Lower leg skin (tissue), 3 donors: ENCODE data around the gene RFXANK.

Source experiments
- CTCF ChIP-seq, 3 donors: fragments of 450-650 bp; IDR thresholded peaks; one replicate each; pipeline ENCODE4 v1.5.1; 2016; ENCODE audit warnings: antibody characterized with exemption in 3 of 3, mild to moderate bottlenecking in 3 of 3, moderate library complexity in 2 of 3
- POLR2A ChIP-seq, 2 donors: fragments of 450-650 bp; IDR thresholded peaks; one replicate each; pipeline ENCODE4 v1.6.1; 2016 to 2017; ENCODE audit warnings: antibody characterized with exemption in 2 of 2, mild to moderate bottlenecking in 1 of 2, moderate library complexity in 1 of 2

- no peak for TF ChIP-seq POLR2A (IDR thresholded peaks at IDR 0.05)
- TF ChIP-seq CTCF (IDR thresholded peaks at IDR 0.05) = no peak
These were observed 10.6 kb downstream of the RFXANK start for GRCh38 chr19:19202707-19203011.
